CD4-positive, alpha-beta T cell treated with Interleukin-10 for 1 hour (primary cell): Measurements from ENCODE around the gene ELK1.
"Not testable (repeated sequence)": the region's sequence is repeated elsewhere in the genome, so short reads cannot be mapped to it uniquely, and the experiment has no call there.

ENCODE experiments used
- DNase-seq: peaks from one replicate; pipeline ENCODE4 v3.0.0-alpha.2; 2020

Gene ELK1

GRCh38 chrX:47650164-47651042 is at the start of gene ELK1:
ELK1 (minus strand) TSS chrX:47650563; CDS start chrX:47641441, 9,122 bp downstream.
- peak; percentile 94 for DNase-seq

- no peak for DNase-seq
Measured at GRCh38 chrX:47697181-47697580, 46.8 kb upstream of the ELK1 start.

GRCh38 chrX:47690175-47690574 is 39.8 kb upstream of the ELK1 start:
- no peak for DNase-seq

GRCh38 chrX:47687263-47687662 is 36.9 kb upstream of the ELK1 start:
- no peak for DNase-seq

GRCh38 chrX:47683829-47684205 is 33.5 kb upstream of the ELK1 start:
- DNase-seq, result no peak

- DNase-seq, result no peak
Measured at GRCh38 chrX:47683184-47683828, 32.9 kb upstream of the ELK1 start.

GRCh38 chrX:47675959-47676859 is 25.8 kb upstream of the ELK1 start:
- not testable (repeated sequence) for DNase-seq

- no peak for DNase-seq
Measured at GRCh38 chrX:47674776-47675175, 24.4 kb upstream of the ELK1 start.

- not testable (repeated sequence) for DNase-seq
Measured at GRCh38 chrX:47665797-47666196, 15.4 kb upstream of the ELK1 start.

- no peak for DNase-seq
Measured at GRCh38 chrX:47664737-47665136, 14.4 kb upstream of the ELK1 start.

GRCh38 chrX:47662144-47662657 is 11.8 kb upstream of the ELK1 start:
- DNase-seq, result no peak

- DNase-seq, result no peak
Measured at GRCh38 chrX:47661539-47661938, 11.2 kb upstream of the ELK1 start.

GRCh38 chrX:47659421-47659726 is 9.0 kb upstream of the ELK1 start:
- DNase-seq, result no peak

- DNase-seq, result peak; percentile 94
Measured at GRCh38 chrX:47658684-47659420, 8.5 kb upstream of the ELK1 start, which contains the start of gene UXT. UXT (minus strand) TSS chrX:47659180; CDS start chrX:47658927, 253 bp downstream.

GRCh38 chrX:47658301-47658683 is 7.9 kb upstream of the ELK1 start:
- no peak for DNase-seq

GRCh38 chrX:47651043-47651905 is 911 bp upstream of the ELK1 start:
- no peak for DNase-seq

- DNase-seq, result no peak
Measured at GRCh38 chrX:47649781-47650163, 591 bp downstream of the ELK1 start.

GRCh38 chrX:47649271-47649670 is 1.1 kb downstream of the ELK1 start:
- DNase-seq, result no peak

- no peak for DNase-seq
Measured at GRCh38 chrX:47648376-47648775, 2.0 kb downstream of the ELK1 start.

- DNase-seq, result no peak
Measured at GRCh38 chrX:47646636-47647035, 3.7 kb downstream of the ELK1 start.

- DNase-seq, result no peak
Measured at GRCh38 chrX:47645530-47645929, 4.8 kb downstream of the ELK1 start.
